OCI-LY7 (cell line): ENCODE results near the gene DEAF1.

Experiments
- CTCF ChIP-seq: fragments of 200-600 bp; sonication (generic); conservative IDR thresholded peaks from 2 replicates; pipeline ENCODE4 v1.5.1; 2014; ENCODE audit warnings: mild to moderate bottlenecking, antibody characterized with exemption, low read length, moderate library complexity, mixed read lengths
- EZH2phosphoT487 ChIP-seq: fragments of 200-600 bp; sonication (generic); IDR thresholded peaks from 2 replicates; pipeline ENCODE4 v1.6.1; 2018; ENCODE audit warnings: low read depth, borderline replicate concordance, mild to moderate bottlenecking, mixed run types, antibody characterized with exemption, low read length, moderate library complexity, mixed read lengths

- no peak for TF ChIP-seq EZH2phosphoT487
- no peak for TF ChIP-seq CTCF
These were observed 15.5 kb downstream of the DEAF1 start for GRCh38 chr11:679271-680207.
